ENCODE data around the gene HLA-DPA1. TPM values are rescaled to one million over a fixed set of nuclear protein-coding genes. Genes with fewer than 3 reads are reported as not detected.
A peak's percentile ranks its signal among the peaks of the same experiment; 100 is the strongest.

The HLA-DPA1 gene
- total RNA-seq, 1 experiment from 2014 or later: 2.6 TPM

DNA sequence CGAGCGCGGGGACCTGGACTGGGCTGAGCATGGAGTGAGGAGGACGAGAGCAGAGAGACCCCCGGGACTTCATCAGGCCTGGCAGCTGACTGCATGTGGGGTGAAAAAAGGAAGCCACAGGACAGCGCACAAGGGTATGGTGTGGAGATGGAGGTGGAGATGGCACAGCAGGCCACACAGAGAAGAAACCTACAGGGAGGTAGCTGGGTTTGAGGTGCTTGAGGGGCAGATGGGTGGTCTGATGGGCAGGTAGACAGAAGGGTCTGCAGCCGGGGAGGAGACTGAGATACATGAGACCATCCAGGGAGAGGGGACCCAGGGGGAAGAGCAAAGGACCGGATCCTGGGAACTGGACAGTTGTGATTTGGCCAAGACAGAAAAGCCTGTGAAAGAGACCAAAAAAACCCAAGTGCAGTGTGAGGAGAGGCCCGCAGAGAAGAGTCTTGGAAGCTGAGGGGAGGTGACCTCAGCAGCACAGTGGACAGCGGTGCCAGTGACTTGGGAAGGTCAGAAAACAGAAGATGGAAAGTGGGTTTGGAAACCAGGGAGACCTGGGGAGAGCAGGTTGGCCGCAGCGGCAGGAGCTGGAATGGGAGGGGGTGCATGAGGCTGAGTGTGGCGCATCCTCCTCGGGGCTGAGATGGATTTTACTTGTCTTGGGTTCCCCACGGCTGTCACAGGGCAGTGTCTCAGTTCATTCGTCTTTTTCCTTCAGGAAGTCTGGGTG lies 7.8 kb upstream of the HLA-DPA1 start:
- Mint-ChIP-seq H3K36me3 (ENCODE audit: insufficient read depth in 1 of 3, low read depth in 3 of 3) (peaks cover 9 to 38% (median 21%) of the 10 kb centered on the region in 3 experiments; a peak in 6 of 7 replicates), H3K4me1 (peaks cover 26 to 29% of the 10 kb centered on the region in 2 experiments), H3K4me3 (peak overlapping the region; percentile 94 to 95), H3K9me3 (peaks cover 0 to 6% of the 10 kb centered on the region in 2 experiments; a peak in 2 of 5 replicates), H3K27ac (peak overlapping the region in 2 of 3 experiments; percentile 5 to 96; a peak in 2 of 7 replicates), H3K27me3 (ENCODE audit: low read depth) (peaks cover 15% of the 10 kb centered on the region)
- Histone ChIP-seq H3K4ac (ENCODE audit: low read depth, low read length) (no peak overlapping the region), H2BK20ac (ENCODE audit: low read depth, low read length, poor library complexity, severe bottlenecking) (no peak overlapping the region), H4K8ac (replicated peaks; ENCODE audit: insufficient read length, low read depth, low read length) (no peak overlapping the region), H2BK120ac (ENCODE audit: low read depth, low read length, poor library complexity, severe bottlenecking) (no peak overlapping the region), H2AFZ (ENCODE audit: low read length) (no peak overlapping the region), H2AK5ac (ENCODE audit: insufficient read length, low read length) (no peak overlapping the region), H3K9me3 (ENCODE audit: control insufficient read depth, low read depth, low read length) (no peaks in the 10 kb centered on the region), H3K27me3 (ENCODE audit: insufficient read depth, low read length) (no peaks in the 10 kb centered on the region; the same call in 1 of the 2 replicates), H4K20me1 (ENCODE audit: control insufficient read depth, insufficient read depth, insufficient read length) (no peaks in the 10 kb centered on the region), H3K56ac (ENCODE audit: insufficient read length, low read depth, low read length) (no peak overlapping the region), H2BK12ac (ENCODE audit: insufficient read length, low read depth, low read length) (no peak overlapping the region), H3K18ac (ENCODE audit: insufficient read length, low read depth, low read length) (no peak overlapping the region), H3K27ac (ENCODE audit: insufficient read length, low read depth, low read length) (no peak overlapping the region), H4K5ac (ENCODE audit: insufficient read length, low read depth, low read length) (no peak overlapping the region), H3K23me2 (ENCODE audit: insufficient read length, low read depth, low read length, poor library complexity, severe bottlenecking) (peaks cover 11% of the 10 kb centered on the region), H3K14ac (ENCODE audit: insufficient read depth, low read length) (peak overlapping the region; percentile 5; the same call in 1 of the 2 replicates), H3K23ac (ENCODE audit: insufficient read length, low read depth, low read length) (no peak overlapping the region), H3K9ac (ENCODE audit: extremely low read depth, insufficient read length, low read length) (no peak overlapping the region), H2BK5ac (ENCODE audit: insufficient read length, low read length) (no peak overlapping the region), H3K79me1 (ENCODE audit: insufficient read depth, low read depth, low read length, poor library complexity, severe bottlenecking) (no peaks in the 10 kb centered on the region), H3K4me1 (ENCODE audit: insufficient read depth, low read length) (peaks cover 5% of the 10 kb centered on the region; the same call in 1 of the 2 replicates), H3K79me2 (ENCODE audit: insufficient read depth, low read length) (no peaks in the 10 kb centered on the region), H4K91ac (ENCODE audit: insufficient read length, low read depth, low read length) (no peak overlapping the region), H3K4me2 (ENCODE audit: insufficient read depth, insufficient read length, low read length) (peak overlapping the region; percentile 82), H3T11ph (ENCODE audit: low read length) (no peak overlapping the region), H2BK15ac (ENCODE audit: low read depth, low read length) (no peak overlapping the region)
- WGBS (ENCODE audit: extremely low coverage, insufficient read length, low lambda C conversion rate): no CpG with 5 or more reads among the region's 16 CpGs
- no peak for TF ChIP-seq CTCF (conservative IDR thresholded peaks at IDR 0.05)
- DNase-seq: no peak

All from H9 (cell line).